Urinary bladder (tissue), 4 donors: ENCODE results near the gene CTSD. TPM values are rescaled to one million over a fixed set of nuclear protein-coding genes. Genes with fewer than 3 reads are reported as not detected.

Experiments
- DNase-seq: peaks from one replicate; pipeline ENCODE4 v3.0.0-alpha.2; 2015; ENCODE audit errors: extremely low spot score
- H3K27ac ChIP-seq: one replicate; pipeline ENCODE4 v1.5.1; 2013; ENCODE audit warnings: low read depth, mild to moderate bottlenecking, moderate library complexity
- H3K36me3 ChIP-seq: one replicate; pipeline ENCODE4 v1.6.1; 2013; ENCODE audit warnings: mild to moderate bottlenecking, moderate library complexity; ENCODE audit not compliant: insufficient read depth
- H3K4me1 ChIP-seq: one replicate; pipeline ENCODE4 v1.6.1; 2013; ENCODE audit warnings: mild to moderate bottlenecking, moderate library complexity; ENCODE audit not compliant: insufficient read depth
- H3K4me3 ChIP-seq: one replicate; pipeline ENCODE4 v1.5.1; 2013; ENCODE audit warnings: low read depth, low read length
- WGBS: extraction: QIAGEN DNeasy Blood & Tissue Kit; methylation state at CpG from one replicate; pipeline ENCODE4 v1.1.7; 2013; 5-methylcytosine and 5-hydroxymethylcytosine counted together
- polyA plus RNA-seq: library from polyadenylated mRNA; stranded (reverse); fragments of 200-250 nt; gene quantifications from one replicate; pipeline ENCODE4 v1.2.3, GENCODE V29; 2013
- total RNA-seq: library from RNA; depleted of rRNA; stranded (reverse); fragments of >200 nt; gene quantifications from one replicate; pipeline ENCODE4 v1.2.3, GENCODE V29; 2014
- donor health status: healthy with polysubstance abuse.
- donor health status: healthy.

CTSD gene
- total and polyA plus RNA-seq, 2 donors = 76.4 to 495 TPM

- 73% methylated on average over 14 of the region's 14 CpGs for WGBS
- no peak overlapping the region for H3K27ac ChIP-seq
- no peaks in the 10 kb centered on the region for H3K4me1 ChIP-seq
- no peak for DNase-seq
- H3K4me3 ChIP-seq = no peak overlapping the region
- H3K36me3 ChIP-seq = no peaks in the 10 kb centered on the region
Measured at GRCh38 chr11:1733009-1733715, 30.6 kb downstream of the CTSD start.

DNA sequence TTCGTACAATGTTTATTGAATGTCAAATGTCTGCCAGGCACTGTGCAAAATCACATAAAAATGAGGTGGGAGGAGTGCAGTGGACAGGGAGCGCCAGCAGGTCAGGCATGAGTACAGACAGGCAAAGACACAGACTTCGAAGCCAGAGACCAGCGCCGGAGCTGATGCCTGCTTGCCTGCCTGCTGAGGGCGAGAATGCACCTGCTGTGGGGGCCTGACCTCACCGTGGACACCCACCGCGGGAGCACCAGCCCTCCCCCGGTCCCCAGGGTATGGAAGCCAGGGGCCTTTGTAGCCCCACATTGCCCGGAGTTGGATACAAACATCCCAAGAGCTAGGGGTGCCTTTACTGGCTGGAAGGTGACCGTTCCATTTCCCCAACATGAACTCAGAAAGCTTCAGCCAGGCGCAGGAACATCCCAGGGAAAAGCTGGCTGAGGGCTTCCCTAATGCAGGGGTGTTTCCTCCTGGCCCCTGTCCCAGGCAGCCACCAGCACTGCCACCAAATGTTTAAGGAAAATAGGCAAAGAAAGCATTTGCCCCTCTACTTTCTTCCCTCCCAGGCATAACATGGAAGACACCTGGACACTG, 31.2 kb downstream of the CTSD start:
- Histone ChIP-seq H3K4me1 (no peaks in the 10 kb centered on the region), H3K36me3 (no peaks in the 10 kb centered on the region), H3K27ac (no peak overlapping the region), H3K4me3 (no peak overlapping the region)
- 32% methylated on average over 13 of the region's 13 CpGs for WGBS
- no peak for DNase-seq

- 86% methylated on average over 5 of the region's 5 CpGs for WGBS
Measured at GRCh38 chr11:1731451-1732059, 32.2 kb downstream of the CTSD start.

GRCh38 chr11:1730059-1730629, 33.6 kb downstream of the CTSD start:
- 57% methylated on average over 11 of the region's 11 CpGs for WGBS
- H3K4me3 ChIP-seq = no peak overlapping the region
- DNase-seq = no peak
- no peaks in the 10 kb centered on the region for H3K4me1 ChIP-seq
- no peaks in the 10 kb centered on the region for H3K36me3 ChIP-seq
- H3K27ac ChIP-seq = no peak overlapping the region

More at GRCh38 chr11:1731451-1732059, 32.2 kb downstream of the CTSD start:
- no peak overlapping the region for H3K27ac ChIP-seq
- no peak overlapping the region for H3K4me3 ChIP-seq
- no peaks in the 10 kb centered on the region for H3K36me3 ChIP-seq
- no peak for DNase-seq
- H3K4me1 ChIP-seq = no peaks in the 10 kb centered on the region

- Histone ChIP-seq H3K36me3 (no peaks in the 10 kb centered on the region), H3K4me1 (no peaks in the 10 kb centered on the region), H3K27ac (no peak overlapping the region), H3K4me3 (no peak overlapping the region)
- WGBS = 59% methylated on average over 9 of the region's 9 CpGs
- no peak for DNase-seq
Measured at GRCh38 chr11:1729692-1730011, 34.1 kb downstream of the CTSD start.

- Histone ChIP-seq H3K4me3 (no peak overlapping the region), H3K27ac (no peak overlapping the region), H3K4me1 (no peaks in the 10 kb centered on the region), H3K36me3 (no peaks in the 10 kb centered on the region)
- no peak for DNase-seq
- 83% methylated on average over 25 of the region's 25 CpGs for WGBS
Measured at GRCh38 chr11:1728931-1729691, 34.6 kb downstream of the CTSD start.

DNA sequence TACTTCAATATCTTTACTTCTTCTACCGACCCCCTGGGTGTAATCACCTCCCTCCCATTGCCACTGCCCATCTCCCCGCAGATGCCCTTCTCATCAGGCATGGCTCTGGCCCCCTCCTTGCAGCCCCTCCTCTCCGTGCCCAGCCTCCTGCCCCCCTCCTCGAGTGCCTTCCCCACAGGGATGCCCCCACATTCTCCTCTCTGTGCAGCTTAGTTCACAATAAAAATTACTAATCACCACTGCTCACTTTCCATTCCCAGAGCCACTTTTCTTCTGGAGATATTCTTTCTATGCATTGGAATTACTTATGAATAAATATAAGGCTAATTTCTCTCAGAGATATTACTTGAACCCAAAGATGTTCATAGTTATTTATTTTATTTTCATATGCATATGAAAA, 35.4 kb downstream of the CTSD start:
- H3K4me1 ChIP-seq = no peaks in the 10 kb centered on the region
- DNase-seq = no peak
- H3K36me3 ChIP-seq = no peaks in the 10 kb centered on the region
- H3K4me3 ChIP-seq = no peak overlapping the region
- 59% methylated on average over 4 of the region's 4 CpGs for WGBS
- no peak overlapping the region for H3K27ac ChIP-seq

DNA sequence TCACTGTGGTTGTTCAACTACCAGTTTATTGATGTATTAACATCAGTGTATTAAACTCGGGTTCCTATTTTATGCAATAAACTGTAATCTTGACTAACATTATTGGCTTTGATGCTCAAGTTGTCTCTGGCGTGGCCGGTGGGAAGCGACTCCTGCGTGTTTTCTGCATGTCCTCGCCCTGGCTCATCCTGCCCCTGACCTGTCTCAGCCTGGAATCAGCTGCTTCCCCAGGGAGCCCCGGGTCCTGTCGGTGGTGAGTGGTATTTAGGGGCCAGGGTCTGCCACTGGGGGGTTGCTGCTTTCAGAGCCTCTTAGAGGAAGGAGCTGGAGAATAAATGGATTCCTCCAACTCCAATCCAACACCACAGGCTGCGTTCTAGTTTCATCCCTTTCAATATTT, 35.9 kb downstream of the CTSD start:
- no peak overlapping the region for H3K4me3 ChIP-seq

GRCh38 chr11:1727096-1727690, 36.5 kb downstream of the CTSD start:
- no peaks in the 10 kb centered on the region for H3K4me1 ChIP-seq
- H3K36me3 ChIP-seq = no peaks in the 10 kb centered on the region
- 64% methylated on average over 11 of the region's 11 CpGs for WGBS
- no peak for DNase-seq
- no peak overlapping the region for H3K27ac ChIP-seq
- no peak overlapping the region for H3K4me3 ChIP-seq

More for the DNA sequence above, 35.9 kb downstream of the CTSD start:
- 63% methylated on average over 9 of the region's 9 CpGs for WGBS
- no peaks in the 10 kb centered on the region for H3K4me1 ChIP-seq
- DNase-seq = no peak
- H3K27ac ChIP-seq = no peak overlapping the region
- H3K36me3 ChIP-seq = no peaks in the 10 kb centered on the region

DNA sequence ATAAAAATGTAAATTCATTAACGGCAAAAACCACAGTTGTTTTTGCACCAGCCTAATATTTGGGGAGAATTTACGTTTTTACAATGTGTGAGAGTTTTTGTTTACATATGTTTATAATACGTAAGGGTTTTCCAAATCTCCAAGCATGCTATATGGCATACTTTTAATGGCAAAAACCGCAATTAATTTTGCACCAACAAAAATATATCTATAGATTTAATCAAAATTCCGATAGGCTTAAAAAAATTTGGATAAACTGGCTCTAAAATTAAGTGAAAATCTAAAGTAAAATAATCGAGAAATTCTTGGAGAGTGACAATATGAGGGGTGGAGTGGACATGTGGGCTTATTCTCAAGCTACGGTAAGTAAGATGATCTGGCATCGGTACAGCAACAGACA, 43.9 kb downstream of the CTSD start:
- H3K4me3 ChIP-seq = no peak overlapping the region
- no peaks in the 10 kb centered on the region for H3K36me3 ChIP-seq
- 56% methylated on average over 8 of the region's 8 CpGs for WGBS
- H3K27ac ChIP-seq = no peak overlapping the region
- H3K4me1 ChIP-seq = no peaks in the 10 kb centered on the region
- DNase-seq = no peak

DNA sequence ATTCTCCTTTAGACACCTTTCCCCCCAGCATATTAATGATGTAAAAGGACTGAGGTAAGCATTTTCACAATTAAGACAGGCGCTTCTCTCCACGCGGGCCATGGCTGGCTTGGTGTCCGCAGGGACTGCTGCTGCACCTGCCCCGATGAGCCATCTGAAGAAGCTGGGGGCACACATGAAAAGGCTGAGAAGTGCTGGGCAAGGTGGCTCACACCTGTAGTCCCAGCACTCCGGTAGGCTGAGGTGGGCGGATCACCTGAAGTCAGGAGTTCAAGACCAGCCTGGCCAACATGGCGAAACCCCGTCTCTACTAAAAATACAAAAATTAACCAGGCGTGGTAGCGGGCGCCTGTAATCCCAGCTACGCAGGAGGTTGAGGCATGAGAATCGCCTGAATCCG, 45.4 kb downstream of the CTSD start:
- H3K36me3 ChIP-seq = no peaks in the 10 kb centered on the region
- H3K4me3 ChIP-seq = no peak overlapping the region
- 91% methylated on average over 15 of the region's 15 CpGs for WGBS
- DNase-seq = no peak
- no peaks in the 10 kb centered on the region for H3K4me1 ChIP-seq
- no peak overlapping the region for H3K27ac ChIP-seq

GRCh38 chr11:1717745-1718144, 46.0 kb downstream of the CTSD start:
- no peak for DNase-seq
- H3K27ac ChIP-seq = no peak overlapping the region
- no peaks in the 10 kb centered on the region for H3K4me1 ChIP-seq
- H3K36me3 ChIP-seq = no peaks in the 10 kb centered on the region
- H3K4me3 ChIP-seq = no peak overlapping the region
- WGBS = 69% methylated on average over 8 of the region's 8 CpGs
